Measurements from ENCODE around the gene PLEKHG5.
A peak's percentile ranks its signal among the peaks of the same experiment; 100 is the strongest.

Gene PLEKHG5

GRCh38 chr1:6509919-6510291, 18.4 kb upstream of the PLEKHG5 start:
- no peak for DNase-seq

- DNase-seq: no peak
Observed at GRCh38 chr1:6509220-6509918, 17.9 kb upstream of the PLEKHG5 start.

DNA sequence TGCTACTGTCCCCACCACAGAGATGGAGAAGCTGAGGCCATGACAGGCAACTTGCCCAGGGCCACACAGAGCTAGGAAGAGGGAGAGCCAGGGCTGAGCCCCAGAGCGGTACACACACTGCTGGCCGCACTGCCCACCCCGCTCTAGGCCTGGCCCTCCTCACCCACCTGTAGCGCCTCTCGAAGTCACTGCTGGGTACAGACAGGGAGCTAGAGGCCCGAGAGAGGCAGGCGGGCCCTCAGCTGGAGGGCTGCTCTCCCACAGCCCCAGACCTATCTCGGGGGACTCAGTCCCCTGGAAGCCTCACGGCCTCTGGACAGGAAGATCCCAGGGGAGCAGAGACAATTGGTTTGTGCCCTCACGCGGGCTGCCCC, 17.3 kb upstream of the PLEKHG5 start:
- DNase-seq: no peak

DNA sequence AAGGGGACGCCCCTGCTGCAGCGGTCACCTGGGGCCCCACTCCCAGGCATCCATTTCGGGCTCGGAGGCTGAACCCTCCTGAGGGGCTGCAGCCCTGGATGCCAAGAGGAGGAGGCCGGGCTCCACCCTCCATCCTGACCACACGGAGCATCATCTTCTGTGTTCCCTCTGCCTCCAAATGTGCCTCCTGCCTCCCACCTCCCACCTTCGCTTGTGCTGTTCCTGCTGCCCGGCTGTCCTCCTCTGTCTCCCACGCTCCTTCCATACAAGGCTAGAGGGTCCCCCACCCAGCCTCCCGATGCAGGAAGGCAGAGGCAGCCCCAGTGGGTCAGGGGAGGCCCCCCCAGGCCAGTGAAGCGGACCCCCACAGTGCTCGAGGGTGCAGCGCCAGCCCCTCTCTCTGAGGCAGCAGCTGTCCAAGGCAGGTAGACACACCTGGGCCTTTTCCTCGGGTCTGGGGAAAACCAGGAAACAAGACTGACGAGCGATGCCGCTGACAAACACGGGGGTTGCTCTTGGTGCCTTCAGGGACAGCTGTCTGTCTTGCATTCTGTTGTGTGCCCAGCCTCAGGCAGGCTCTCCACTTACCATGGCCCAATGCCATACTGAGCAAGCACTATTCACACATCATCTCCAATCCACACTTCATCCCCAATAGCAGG, 16.8 kb upstream of the PLEKHG5 start:
- no peak for DNase-seq

- DNase-seq: no peak
Observed at GRCh38 chr1:6507461-6507911, 16.0 kb upstream of the PLEKHG5 start.

DNA sequence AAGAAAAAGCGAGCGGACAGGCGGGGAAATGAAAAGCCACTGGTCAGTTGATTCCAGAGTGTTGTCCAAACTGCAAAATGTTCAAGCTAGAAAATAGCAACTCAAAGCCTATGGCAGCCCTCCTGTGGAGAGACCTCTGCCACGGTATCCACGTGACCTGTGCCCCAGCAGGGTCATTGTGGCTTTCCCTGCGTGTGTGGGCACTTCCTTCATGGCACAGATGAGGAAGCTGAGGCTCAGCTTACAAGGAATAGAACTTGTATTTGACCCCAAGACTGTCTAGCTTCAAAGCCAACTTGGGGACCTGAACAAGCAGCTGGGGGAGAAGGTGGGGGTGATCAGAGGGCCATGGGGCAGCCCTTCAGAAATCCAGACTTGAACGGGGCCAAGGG, 15.6 kb upstream of the PLEKHG5 start:
- no peak for DNase-seq

DNA sequence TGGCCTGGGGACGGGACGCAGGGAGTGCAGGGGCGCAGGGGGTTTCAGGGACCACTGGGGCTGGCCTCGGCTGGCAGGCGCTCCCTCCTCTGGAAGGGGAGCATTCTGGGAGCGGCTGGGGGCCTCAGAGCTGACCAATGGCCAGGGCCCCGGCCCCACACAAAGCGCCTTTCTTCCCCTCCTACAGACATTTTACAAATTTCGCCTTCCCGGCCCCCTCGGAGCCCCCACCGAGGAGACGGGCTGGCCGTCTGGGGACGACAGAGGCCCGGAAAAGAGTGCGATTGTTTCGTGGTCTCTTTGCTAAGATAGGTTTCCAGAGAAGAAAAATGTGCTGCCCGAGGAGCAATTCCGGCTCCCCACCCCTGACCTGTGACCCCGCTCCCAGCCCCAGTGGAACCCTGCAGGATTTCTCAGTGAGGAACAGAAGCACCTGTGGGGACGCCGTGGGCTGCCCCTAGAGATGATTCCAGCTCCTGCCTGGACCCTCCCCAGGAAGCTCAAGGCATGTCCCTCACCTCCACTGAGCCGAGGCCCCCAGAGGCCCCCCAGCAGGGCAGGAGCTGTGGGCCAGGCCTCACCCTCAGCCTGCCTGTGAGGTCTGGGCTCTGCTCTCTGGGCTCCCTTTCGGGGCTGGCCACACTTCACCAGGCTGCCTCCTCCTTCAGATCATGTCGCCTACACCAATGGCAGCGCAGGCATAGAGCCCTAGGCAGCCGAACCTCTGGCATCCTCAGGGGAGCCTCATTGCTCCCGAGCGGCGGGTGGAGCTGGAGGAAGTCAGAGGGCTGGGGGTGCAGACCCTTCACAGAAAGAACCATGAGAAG, 15.0 kb upstream of the PLEKHG5 start:
- no peak for DNase-seq

- no peak for DNase-seq
Observed at GRCh38 chr1:6505367-6506209, 14.1 kb upstream of the PLEKHG5 start.

DNA sequence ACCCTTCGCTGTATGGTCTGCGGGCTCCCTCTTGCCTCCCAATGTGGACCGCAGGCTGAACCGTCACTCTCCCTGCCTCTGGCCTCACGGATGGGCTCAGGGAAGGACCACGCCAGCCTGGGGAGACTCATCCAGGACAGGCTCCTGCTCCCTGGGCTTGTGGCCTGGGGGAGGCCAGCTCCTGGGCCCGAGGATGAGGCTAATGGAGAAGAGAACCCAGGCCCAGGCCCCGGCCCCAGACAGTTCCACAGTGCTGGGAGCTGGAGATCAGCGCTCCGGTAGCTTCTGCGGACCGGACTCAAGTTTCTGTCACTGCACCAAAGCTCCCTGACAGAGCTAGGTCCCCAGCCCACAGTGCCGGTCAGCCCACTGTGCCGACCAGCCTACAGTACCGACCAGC, 13.4 kb upstream of the PLEKHG5 start:
- no peak for DNase-seq

DNA sequence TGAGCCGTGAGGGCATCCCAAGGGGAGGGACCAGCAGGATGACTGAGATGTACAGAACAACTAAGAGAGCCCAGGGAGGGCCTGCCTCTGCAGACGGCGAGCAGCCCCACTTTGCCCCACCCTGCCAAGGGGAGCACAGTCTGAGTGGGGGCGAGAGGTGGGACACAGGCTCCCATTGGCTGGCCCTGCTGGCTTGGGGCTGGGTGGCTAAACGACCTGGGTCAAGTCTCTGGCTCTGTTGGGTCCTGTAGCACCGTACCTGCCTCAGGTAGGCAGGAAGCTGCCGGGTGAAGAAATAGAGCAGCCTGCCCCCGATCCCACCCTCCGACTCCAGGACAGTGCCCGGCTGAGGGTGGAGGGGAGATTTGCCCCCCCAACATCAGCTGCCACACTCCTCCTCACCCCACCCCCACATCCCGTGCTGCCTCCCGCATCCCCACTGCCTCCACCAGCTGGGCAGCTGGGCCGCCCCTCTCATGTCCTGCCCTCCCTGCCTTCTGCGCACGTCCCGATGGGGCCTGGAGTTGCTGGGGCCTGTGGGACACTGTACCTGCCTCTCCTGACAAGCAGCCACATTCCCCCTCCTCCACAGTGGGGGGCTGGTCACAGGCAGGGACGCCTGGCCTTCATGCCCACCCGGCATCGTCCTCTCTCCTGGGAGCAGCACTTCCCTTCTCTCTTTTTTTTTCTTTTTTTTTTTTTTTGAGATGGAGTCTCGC, 12.6 kb upstream of the PLEKHG5 start:
- DNase-seq: no peak

- no peak for DNase-seq
Observed at GRCh38 chr1:6502000-6502891, 10.8 kb upstream of the PLEKHG5 start.

GRCh38 chr1:6501279-6501813, 9.9 kb upstream of the PLEKHG5 start:
- DNase-seq: no peak

GRCh38 chr1:6500544-6501278, 9.2 kb upstream of the PLEKHG5 start:
- DNase-seq: no peak

GRCh38 chr1:6499296-6499695, 7.8 kb upstream of the PLEKHG5 start:
- no peak for DNase-seq

DNA sequence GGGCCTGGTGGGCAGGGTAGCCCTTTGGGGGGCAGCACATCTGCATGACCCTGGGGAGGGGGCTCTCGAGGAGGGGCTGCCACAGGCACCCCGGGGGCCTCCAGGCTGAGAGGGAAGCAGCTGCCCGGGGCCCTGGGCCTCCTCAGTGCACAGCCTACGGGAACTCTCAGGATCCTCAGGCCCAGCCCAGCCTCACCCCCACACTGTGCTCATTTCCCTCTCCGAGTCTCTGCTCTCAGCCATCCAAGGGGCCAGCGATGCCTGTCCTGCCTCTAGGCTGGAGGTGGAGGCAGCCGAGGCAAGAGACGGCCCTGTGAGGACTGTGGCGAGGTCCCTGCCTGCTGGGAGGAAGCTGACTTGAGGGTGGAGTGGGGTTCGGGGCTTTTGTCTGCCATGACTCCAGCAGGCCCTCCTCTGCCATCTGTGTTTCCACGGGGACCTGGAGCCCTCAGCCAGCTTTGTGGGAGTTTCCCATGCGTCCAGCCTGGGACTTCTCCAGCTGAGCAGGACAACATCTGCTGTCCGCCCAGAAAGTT, 7.2 kb upstream of the PLEKHG5 start:
- DNase-seq: no peak

- no peak for DNase-seq
Observed at GRCh38 chr1:6497867-6498575, 6.6 kb upstream of the PLEKHG5 start.

- DNase-seq: peak in 1 of 4 experiments; percentile 43
Observed at GRCh38 chr1:6497215-6497866, 5.9 kb upstream of the PLEKHG5 start.

DNA sequence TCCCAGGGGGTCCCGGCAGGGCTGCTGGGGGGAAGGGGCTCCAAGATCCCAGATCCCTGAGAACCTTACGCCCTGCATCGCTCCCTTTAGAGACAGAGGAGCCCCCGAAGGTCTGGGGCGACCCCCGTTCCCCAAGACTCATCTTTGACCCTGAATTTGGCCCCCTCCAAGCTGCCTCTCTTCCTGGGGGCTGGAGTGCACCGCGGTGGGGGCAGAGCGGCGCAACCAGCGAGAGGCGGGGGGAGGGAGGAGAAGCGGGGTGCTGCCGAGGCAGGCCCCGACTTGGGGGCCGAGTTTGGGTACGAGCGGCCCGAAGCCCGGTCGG, 5.4 kb upstream of the PLEKHG5 start:
- DNase-seq: no peak

DNA sequence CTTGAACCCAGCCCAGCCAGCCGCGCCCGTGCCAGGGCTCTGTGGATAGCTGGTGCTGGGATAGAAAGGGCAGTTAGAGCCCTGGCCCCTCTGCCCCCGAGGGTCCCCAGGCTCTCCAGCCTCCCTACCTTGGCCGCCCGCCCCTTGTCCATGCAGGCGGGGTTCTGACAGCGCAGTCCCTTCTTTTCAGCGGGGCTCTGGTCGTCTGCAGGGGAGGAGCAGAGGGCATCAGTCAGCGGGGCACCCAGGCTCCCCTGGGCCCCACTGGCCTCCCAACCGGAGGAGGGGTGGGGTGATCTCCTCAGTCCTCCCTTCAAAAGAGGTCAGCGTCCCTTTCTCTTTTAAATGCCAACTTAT, 4.9 kb upstream of the PLEKHG5 start:
- DNase-seq: no peak
